NCI-H69 (cell line): ENCODE results near the gene CCL1.
"Not testable (repeated sequence)": the region's sequence is repeated elsewhere in the genome, so short reads cannot be mapped to it uniquely, and the experiment has no call there.

Experiments used
- DNase-seq: peaks from one replicate; lab custom pipeline; 2025; lab: John Stamatoyannopoulos, UW

The CCL1 gene

DNA sequence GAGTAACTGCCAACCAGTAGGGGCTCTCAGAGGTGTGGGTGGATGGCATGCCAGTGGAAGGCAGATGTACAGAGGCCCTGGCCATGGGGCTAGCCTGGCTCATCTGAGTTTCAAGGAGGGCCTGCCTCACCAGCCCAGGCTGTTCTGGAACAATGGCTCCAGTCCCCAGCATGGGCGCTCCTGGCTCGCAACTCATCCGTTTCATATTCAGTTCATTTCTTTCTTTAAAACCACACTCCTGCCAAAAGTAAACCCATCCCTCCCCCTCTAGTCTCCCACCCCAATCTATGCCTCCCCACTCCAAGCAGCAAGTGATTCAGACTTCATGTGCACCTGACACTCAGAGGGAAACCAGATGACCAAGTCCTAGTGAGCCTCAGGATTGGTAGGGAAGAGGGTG, 4.4 kb downstream of the CCL1 start:
- no peak for DNase-seq

DNA sequence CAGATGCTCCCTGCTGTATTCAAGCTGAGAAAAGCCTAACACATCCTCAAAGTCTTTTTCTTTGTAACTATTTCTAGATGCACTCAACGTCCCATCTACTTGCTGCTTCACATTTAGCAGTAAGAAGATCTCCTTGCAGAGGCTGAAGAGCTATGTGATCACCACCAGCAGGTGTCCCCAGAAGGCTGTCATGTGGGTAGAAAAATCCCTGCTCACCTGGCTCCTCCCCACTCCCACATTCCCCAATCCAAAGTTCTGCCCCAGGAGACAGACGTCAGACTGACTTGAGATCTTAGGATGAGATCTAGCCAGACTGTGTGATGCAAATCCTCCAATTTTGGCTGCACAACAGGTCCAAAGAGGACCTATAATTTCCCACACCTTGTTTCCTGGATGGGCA, 5.6 kb downstream of the CCL1 start:
- DNase-seq: no peak

DNA sequence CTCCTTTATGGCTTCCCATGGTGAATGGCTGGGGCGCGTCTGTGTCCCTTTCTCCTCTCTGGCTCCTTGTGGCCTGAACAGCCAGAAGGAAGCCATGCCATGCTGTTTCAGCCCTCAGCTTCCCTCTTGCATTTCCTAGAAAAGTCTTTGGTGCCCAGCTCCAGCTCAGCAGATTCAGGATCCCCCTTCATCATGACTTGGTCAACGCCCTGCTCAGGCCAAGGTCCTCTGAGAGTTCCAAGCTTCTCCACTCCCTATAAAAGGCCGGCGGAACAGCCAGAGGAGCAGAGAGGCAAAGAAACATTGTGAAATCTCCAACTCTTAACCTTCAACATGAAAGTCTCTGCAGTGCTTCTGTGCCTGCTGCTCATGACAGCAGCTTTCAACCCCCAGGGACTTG, 6.8 kb downstream of the CCL1 start, which contains the start of gene CCL13:
CCL13 (plus strand) TSS at position 287 of the 400 bp plus-strand sequence; CDS start at position 334, 47 bp downstream.
- no peak for DNase-seq

DNA sequence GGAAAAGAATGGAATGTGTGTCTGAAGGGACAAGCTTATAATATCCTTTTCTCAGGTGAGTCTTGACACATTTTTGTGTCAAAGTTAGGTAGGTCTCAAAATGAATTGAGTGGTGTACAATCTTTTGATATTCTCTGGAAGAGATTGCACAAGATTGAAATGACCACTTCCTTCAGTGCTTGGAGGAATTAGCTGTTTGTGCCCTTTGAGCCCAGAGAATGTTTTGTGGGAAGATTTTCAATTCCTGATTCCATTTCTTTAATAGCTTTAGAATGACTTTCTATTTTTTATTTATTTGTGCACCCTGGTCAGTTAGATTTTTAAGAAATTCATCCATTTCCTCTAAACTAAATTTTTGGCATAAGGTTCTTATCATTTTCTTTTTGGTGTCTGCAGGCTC, 8.4 kb downstream of the CCL1 start:
- DNase-seq: no peak

DNA sequence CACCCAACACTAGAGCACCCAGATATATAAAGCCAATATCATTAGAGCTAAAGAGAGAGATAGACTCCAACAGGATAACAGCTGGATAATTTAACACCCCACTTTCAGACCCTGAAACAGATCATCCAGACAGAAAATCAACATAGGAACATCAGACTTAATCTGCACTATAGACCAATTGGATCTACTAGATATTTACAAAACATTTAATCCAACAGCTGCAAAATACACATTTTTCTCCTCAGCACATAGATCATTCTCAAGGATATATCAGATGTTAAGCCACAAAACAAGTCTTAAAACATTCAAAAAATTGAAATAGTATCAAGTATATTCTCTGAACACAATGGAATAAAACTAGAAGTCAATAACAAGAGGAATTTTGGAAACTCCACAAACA, 10.8 kb downstream of the CCL1 start:
- DNase-seq: no peak

DNA sequence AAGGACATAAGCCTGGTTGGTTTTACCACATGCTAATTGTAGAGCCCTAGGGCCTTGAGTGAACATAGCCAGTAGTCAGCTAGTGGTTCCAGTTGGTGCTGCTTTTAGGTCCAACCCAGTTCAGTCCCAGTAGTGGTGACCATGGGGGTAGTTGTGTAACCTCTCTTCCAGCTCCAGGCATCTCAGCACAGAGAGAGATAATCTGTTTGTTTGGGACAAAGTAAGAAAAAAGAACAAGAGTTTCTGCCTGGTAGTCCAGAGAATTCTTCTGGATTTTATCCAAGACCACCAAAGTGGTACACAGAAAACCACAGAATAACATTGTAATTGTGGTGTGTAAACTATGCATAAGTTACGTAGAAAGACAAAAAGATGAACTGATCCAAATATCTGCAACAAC, 11.9 kb downstream of the CCL1 start:
- DNase-seq: no peak

DNA sequence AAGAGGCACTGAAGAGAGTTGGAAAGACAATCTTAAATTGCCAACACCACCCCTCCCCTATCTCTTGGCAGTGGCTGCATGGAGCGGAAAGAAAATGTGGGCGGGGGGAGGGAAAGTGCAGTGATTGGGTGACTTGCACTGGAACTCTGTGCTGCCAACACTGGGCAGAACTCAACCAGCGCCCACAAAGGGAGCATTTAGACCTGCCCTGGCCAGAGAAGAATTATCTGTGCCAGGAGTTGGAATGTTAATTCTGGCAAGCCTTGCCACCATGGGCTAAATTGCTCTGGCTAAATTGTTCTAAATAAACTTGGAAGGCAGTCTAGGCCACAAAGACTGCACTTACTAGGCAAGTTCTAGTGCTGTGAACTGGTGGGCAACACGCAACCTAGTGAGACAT, 13.3 kb downstream of the CCL1 start:
- no peak for DNase-seq

DNA sequence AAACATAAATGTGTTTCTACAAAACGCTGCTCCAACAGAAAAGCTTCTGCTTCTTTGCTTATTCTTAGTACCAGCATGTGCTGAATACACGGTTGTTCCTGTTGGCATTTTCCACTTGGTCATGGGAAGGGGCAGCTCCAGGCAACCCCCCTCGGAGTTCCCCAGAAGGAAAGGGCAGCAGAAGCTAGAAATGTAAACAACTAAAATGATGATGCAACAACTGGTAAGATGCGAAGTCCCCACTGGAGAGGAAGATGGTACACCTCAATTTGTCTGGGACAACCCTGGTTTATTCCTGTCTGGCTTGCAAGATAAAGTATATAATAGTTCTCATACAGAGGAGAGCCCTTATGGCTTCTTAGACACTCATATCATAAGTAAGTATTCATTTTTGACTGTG, 16.0 kb downstream of the CCL1 start:
- no peak for DNase-seq

DNA sequence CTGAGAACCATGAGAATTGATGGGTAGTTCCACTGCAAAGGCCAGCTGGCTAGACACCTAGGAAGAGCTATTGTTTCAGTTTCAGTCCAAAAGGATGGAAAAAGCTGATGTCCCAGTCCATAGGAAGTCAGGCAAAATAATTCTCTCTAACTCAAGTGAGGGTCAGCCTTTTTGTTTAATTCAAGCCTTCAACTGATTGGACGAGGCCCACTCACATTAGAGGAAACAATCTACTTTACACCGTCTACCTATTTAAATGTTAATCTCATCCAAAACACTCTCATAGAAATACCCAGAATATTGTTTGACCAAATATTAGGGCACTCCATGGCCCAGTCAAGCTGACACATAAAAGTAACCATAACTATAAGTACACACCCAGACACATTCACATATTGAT, 21.1 kb downstream of the CCL1 start:
- no peak for DNase-seq

DNA sequence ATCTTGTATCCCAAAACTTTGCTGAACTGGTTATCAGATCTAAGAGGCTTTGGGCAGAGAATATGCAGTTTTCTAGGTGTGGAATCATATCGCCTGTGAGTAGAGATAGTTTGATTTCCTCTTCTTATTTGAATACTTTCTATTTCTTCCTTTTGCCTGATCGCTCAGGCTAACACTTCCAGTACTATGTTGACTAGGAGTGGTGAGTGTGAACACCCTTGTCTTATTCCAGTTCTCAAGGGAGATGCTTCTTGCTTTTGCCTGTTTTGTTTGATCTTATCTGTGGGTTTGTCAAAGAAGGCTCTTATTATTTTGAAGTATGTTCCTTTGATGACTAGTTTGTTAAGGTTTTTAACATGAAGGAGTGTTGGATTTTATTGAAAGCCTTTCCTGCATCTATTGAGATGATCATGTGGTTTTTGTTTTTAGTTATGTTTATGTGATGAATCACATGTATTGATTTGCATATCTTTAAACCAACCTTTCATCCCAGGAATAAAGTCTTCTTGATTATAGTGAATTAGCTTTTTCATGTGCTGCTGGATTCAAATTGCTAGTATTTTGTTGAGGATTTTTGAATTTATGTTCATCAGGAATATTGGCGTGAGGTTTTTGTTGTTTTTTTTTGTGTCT, 23.8 kb downstream of the CCL1 start:
- no peak for DNase-seq

DNA sequence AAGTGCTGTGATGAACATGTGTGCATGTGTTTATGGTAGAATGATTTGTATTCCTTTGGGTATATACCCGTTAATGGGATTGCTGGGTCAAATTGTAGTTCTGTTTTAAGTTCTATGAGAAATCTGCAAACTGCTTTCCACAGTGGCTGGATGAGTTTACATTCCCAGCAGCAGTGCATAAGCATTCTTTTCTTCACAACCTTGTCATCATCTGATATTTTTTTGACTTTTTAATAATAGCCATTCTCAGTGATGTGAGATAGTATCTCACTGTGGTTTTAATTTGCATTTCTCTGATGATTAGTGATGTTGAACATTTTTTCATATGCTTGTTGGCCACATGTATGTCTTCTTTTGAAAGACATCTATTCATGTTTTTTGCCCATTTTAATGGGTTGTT, 25.3 kb downstream of the CCL1 start:
- no peak for DNase-seq

DNA sequence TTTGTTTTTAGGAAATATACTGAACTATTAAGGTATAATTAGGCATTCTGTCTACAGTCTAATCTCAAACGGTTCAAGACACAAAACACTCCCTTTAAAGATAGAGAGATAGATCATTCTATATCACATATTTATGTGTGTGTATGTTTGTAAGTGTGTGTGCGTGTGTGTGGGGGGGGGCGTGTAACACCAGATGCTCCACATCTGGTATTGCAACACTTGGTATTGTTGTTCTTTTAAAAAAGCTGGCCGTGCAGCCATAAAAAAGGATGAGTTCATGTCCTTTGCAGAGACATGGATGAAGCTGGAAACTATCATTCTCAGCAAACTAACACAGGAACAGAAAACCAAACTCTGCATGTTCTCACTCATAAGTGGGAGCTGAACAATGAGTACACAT, 35.5 kb downstream of the CCL1 start:
- not testable (repeated sequence) for DNase-seq

DNA sequence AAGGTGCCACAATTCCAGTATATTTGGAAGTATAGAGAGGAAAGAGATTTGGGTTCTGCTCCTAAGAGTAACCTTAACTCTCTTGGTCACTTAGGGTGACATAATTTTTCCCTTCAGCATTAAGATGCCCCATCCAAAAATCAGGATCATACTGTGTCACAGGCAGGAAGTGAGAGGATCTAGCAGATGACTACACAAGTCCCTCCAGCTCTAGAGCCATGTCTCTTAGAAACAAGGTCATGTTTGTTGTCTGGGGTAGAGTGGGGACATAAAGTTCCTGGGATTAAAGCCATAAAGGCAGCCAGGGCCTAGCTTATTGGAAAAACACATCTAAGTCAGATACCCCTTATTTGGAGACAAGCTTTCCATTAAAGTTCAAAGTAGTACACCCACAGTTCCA, 41.1 kb downstream of the CCL1 start:
- no peak for DNase-seq

DNA sequence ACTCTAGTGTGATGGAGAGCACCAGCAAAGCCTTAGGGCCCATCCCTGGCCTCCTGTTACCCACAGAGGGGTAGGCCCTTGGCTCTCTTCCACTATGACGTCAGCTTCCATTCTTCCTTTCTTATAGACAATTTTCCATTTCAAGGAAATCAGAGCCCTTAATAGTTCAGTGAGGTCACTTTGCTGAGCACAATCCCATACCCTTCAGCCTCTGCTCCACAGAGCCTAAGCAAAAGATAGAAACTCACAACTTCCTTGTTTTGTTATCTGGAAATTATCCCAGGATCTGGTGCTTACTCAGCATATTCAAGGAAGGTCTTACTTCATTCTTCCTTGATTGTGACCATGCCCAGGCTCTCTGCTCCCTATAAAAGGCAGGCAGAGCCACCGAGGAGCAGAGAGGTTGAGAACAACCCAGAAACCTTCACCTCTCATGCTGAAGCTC, 44.0 kb downstream of the CCL1 start, which contains the start of gene CCL8:
CCL8 (plus strand) TSS at position 397 of the 445 bp plus-strand sequence. CDS start 67 bp downstream, outside the sequence.
- no peak for DNase-seq

DNA sequence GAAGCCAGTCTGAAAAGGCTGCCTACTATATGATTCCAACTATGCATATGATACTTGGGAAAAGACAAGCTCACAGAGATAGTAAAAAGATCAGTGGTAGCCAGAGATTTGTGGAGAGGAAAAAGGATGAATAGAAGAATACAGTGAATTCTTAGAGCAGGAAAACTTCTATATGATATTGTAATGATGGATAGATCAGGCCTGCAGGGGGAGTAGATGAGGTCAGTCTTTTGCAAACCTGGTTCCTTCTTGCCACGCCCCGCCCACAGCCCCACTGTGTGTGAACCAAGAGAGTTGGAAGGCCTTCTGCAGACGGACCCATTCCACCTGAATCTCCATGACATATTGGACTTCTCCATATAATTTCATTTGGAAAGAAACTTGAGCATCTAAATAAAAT, 44.6 kb downstream of the CCL1 start:
- peak; percentile 24 for DNase-seq

DNA sequence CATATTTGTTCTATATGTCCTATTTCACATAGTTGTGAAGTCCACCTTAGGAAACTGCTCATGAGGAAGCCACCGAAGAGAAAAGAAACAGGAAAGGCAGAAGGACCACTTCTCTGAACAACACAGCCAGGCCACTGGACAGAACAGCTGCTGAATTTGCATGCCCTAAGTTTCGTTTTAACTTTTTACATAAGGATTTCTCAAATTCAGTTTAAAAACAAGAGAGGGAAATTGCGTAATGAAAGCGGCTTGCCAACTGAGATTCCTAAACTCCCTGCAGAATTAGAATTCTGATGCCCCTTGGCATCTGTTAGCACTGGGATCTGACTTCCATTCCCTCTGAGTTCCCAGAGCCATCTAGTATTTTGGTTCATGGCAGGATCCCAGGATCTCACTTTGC, 48.8 kb downstream of the CCL1 start:
- DNase-seq: no peak

DNA sequence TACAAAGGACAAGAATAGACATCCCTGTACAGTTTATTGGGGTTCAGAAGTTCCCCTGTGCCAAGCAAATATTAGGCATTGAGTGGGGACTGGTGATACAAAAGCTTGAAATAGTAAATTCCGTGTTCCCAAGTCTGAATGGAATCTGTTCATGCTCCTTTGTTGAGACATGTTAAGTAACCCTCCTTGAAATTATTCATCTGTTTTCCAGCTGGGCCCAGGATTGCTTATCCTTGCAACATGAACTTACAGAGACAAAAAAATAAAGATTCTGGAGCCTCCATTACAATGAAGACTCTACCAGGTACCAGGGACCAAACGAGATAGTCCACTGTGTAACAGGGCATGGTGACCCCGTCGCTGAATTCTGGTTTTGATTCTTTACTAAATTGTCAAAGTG, 49.9 kb downstream of the CCL1 start:
- no peak for DNase-seq

DNA sequence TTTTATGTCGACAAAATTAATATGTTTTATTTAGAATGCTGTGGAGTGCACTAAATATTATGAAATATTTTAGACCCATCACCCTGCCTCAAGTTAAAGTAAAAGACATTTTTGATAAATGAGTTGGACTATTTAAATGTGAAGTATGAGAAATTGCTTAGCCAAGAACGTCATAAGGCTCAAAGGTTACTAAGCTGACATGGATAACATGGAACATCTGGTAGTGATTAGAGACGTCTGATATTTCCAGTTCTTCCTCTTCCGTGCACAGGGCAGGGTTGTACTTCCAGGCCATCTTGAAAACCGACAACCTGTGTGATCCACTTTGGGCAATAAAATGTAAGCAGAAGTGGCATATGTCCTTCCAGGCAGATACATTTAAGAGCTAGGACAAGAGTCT, 51.0 kb downstream of the CCL1 start:
- DNase-seq: no peak

DNA sequence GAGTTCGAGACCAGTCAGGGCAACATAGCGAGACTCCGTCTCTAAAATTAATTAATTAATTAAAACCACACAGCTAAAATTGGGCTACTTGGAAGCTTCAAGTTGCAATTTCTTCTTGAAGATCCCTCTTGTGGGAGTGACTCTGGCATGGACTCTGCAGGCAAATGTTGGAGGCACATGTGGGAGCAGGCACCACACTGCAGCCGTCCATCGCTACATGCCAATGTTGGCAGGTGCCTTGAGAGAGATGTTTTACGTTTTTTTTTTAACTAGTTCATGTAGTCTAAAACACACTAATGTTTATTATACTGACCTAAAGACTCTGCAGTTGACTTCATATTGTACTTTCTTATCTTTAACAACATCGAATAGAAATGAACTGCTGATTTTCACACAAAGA, 51.7 kb downstream of the CCL1 start:
- no peak for DNase-seq
